Uterus (tissue), 2 donors: ENCODE measurements around the gene CACNB2.

Source experiments
- POLR2A ChIP-seq, 2 donors: fragments of 450-650 bp; IDR thresholded peaks; one replicate each; pipeline ENCODE4 v1.6.1; 2016; ENCODE audit warnings: antibody characterized with exemption in 2 of 2, mild to moderate bottlenecking in 1 of 2, moderate library complexity in 1 of 2
- TF ChIP-seq, protein P1 (sequence below), 4 experiments: fragments of 200-600 bp in 2 of 4; fragments of 450-650 bp in 2 of 4; sonication (generic) in 2 of 4; IDR thresholded peaks; one replicate each; pipeline ENCODE4 v1.5.1; 2016 to 2019; ENCODE audit warnings: antibody characterized with exemption in 4 of 4, mild to moderate bottlenecking in 2 of 4, moderate library complexity in 1 of 4

DNA sequence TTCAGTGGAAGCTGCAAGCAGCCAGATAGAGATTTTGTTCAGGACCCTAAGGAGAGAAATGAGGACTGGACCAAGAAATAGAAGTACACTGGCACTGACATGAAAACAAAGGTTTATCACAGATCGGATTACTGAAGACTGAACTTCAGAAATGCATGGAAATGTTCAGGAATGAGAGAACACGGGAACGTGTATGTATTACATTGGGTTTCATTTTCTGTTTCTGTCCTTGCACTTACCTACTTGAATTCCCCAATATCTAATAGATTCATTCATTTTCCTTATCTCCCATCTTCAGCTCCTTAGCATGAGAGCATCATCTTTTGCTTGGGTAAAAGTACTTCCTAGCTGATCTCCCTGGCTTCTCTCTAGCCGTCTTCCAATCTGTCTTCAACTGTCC is 114.5 kb downstream of the CACNB2 start:
- TF ChIP-seq, protein P1, sequence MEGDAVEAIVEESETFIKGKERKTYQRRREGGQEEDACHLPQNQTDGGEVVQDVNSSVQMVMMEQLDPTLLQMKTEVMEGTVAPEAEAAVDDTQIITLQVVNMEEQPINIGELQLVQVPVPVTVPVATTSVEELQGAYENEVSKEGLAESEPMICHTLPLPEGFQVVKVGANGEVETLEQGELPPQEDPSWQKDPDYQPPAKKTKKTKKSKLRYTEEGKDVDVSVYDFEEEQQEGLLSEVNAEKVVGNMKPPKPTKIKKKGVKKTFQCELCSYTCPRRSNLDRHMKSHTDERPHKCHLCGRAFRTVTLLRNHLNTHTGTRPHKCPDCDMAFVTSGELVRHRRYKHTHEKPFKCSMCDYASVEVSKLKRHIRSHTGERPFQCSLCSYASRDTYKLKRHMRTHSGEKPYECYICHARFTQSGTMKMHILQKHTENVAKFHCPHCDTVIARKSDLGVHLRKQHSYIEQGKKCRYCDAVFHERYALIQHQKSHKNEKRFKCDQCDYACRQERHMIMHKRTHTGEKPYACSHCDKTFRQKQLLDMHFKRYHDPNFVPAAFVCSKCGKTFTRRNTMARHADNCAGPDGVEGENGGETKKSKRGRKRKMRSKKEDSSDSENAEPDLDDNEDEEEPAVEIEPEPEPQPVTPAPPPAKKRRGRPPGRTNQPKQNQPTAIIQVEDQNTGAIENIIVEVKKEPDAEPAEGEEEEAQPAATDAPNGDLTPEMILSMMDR (IDR thresholded peaks at IDR 0.05), result no peak
- TF ChIP-seq POLR2A (IDR thresholded peaks at IDR 0.05), result no peak
